GM21381 (cell line): Measurements from ENCODE around the gene CLK3.

ENCODE experiments used
- ATAC-seq: cut with Tn5 transposase; IDR thresholded peaks from one replicate; pipeline ENCODE4 v1.9.1; 2021; ENCODE audit warnings: mild to moderate bottlenecking, moderate library complexity; ENCODE audit not compliant: unreplicated experiment

The CLK3 gene

GRCh38 chr15:74676801-74677200 lies 61.2 kb downstream of the CLK3 start:
- no peak for ATAC-seq
